Stomach (tissue), 9 donors: ENCODE results near the gene C16orf90. TPM values are rescaled to one million over a fixed set of nuclear protein-coding genes. Genes with fewer than 3 reads are reported as not detected.
A peak's percentile ranks its signal among the peaks of the same experiment; 100 is the strongest.

Source experiments
- DNase-seq, 2 donors: peaks; one replicate each; pipeline versions ENCODE4 v3.0.0 to v3.0.0-alpha.2; 2013 to 2019
- H3K27ac ChIP-seq, 5 donors: fragments of 200-600 bp in 4 of 5; sonication (generic) in 4 of 5; one replicate each; pipeline ENCODE4 v1.5.1; 2013 to 2019; ENCODE audit warnings: mild to moderate bottlenecking in 1 of 5, moderate library complexity in 1 of 5
- H3K27me3 ChIP-seq, 3 donors: fragments of 200-600 bp; sonication (generic); one replicate each; pipeline ENCODE4 v1.5.1; 2017 to 2019; ENCODE audit warnings: mixed run types in 1 of 3
- H3K36me3 ChIP-seq, 4 donors: fragments of 200-600 bp; sonication (generic); 1 replicate in 3 of 4; 2 replicates in 1 of 4; pipeline ENCODE4 v1.5.1; 2016 to 2019
- H3K4me1 ChIP-seq, 4 donors: fragments of 200-600 bp; sonication (generic); one replicate each; pipeline ENCODE4 v1.5.1; 2016 to 2019
- H3K4me3 ChIP-seq, 4 donors: fragments of 200-600 bp; sonication (generic) in 3 of 4; one replicate each; pipeline ENCODE4 v1.5.1; 2016 to 2019; ENCODE audit warnings: mild to moderate bottlenecking in 1 of 4
- H3K9me3 ChIP-seq, 4 donors: fragments of 200-600 bp; sonication (generic); one replicate each; pipeline ENCODE4 v1.5.1; 2016 to 2019
- EP300 ChIP-seq: sonication (generic); formaldehyde crosslinking; IDR thresholded peaks from one replicate; pipeline ENCODE4 v1.6.1; 2017; ENCODE audit warnings: antibody characterized with exemption
- POLR2A ChIP-seq, 4 donors: fragments of 450-650 bp; IDR thresholded peaks; one replicate each; pipeline ENCODE4 v1.6.1; 2016; ENCODE audit warnings: antibody characterized with exemption in 4 of 4, control low read depth in 2 of 4, mild to moderate bottlenecking in 1 of 4, moderate library complexity in 1 of 4
- POLR2AphosphoS5 ChIP-seq, 3 donors: sonication (generic); formaldehyde crosslinking; IDR thresholded peaks; one replicate each; pipeline ENCODE4 v1.6.1; 2016; ENCODE audit warnings: antibody characterized with exemption in 3 of 3
- WGBS, 5 donors: extraction: QIAGEN DNeasy Blood & Tissue Kit in 3 of 5; methylation state at CpG; one replicate each; pipeline versions ENCODE4 v1.1.5 to v1.1.7; 2013 to 2018; 5-methylcytosine and 5-hydroxymethylcytosine counted together
- intact Hi-C: fragments of 100-400 bp; cut with DNase I; formaldehyde crosslinking; loops from one replicate; pipeline ENCODE4 v1.15.1; 2023; ENCODE audit warnings: low total_unique reads
- polyA plus RNA-seq, 3 donors: library from polyadenylated mRNA; stranded (reverse); fragments of 200-250 nt; gene quantifications; one replicate each; pipeline ENCODE4 v1.2.3, GENCODE V29; 2013
- total RNA-seq, 5 donors: library from RNA; depleted of rRNA; stranded (reverse); fragments of >200 nt; gene quantifications; one replicate each; pipeline versions ENCODE4 v1.1.0 to v1.2.3, GENCODE V29; 2014 to 2016
- TF ChIP-seq, protein P1 (sequence below), 7 experiments: fragments of 450-650 bp in 4 of 7; fragments of 200-600 bp in 3 of 7; sonication (generic) in 3 of 7; IDR thresholded peaks; one replicate each; pipeline ENCODE4 v1.5.1; 2016 to 2019; ENCODE audit warnings: antibody characterized with exemption in 7 of 7, control low read depth in 2 of 7, mild to moderate bottlenecking in 1 of 7
- donor health status: healthy with polysubstance abuse.
- donor health status: Bipolar disorder and iron deficiency.
- donor health status: healthy.

The C16orf90 gene
- total and polyA plus RNA-seq, 8 donors: not detected

DNA sequence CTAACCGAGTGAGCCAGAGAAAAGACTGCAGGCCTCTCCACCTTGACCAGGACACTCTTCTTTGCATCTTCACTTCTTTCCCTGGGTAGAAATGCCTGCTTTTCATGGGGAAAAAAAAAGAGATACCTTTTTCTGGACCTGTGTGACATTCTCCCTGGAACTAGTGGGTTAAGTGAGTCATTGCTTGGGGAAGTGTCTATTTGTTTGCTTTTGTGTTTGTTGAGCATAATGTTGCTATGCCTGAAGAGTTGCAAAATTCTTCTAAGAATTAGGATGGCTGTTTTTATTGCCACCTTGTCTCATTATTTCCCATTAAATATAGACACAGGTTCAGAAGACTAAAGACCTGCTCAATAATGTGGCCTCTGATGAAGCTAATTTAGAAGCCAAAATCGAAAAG, 24.3 kb upstream of the C16orf90 start:
- H3K4me3 ChIP-seq: no peak overlapping the region
- peak overlapping the region in 1 of 5 donors; percentile 73 for H3K27ac ChIP-seq
- intact Hi-C loops: no loop called here
- no peaks in the 10 kb centered on the region for H3K27me3 ChIP-seq
- 88 to 98% (median 97%) methylated on average over 2 of the region's 2 CpGs for WGBS, 5 donors
- no peak for DNase-seq
- no peak for TF ChIP-seq EP300
- TF ChIP-seq POLR2AphosphoS5 (IDR thresholded peaks at IDR 0.05): no peak
- no peak for TF ChIP-seq POLR2A (IDR thresholded peaks at IDR 0.05)
- TF ChIP-seq, protein P1, sequence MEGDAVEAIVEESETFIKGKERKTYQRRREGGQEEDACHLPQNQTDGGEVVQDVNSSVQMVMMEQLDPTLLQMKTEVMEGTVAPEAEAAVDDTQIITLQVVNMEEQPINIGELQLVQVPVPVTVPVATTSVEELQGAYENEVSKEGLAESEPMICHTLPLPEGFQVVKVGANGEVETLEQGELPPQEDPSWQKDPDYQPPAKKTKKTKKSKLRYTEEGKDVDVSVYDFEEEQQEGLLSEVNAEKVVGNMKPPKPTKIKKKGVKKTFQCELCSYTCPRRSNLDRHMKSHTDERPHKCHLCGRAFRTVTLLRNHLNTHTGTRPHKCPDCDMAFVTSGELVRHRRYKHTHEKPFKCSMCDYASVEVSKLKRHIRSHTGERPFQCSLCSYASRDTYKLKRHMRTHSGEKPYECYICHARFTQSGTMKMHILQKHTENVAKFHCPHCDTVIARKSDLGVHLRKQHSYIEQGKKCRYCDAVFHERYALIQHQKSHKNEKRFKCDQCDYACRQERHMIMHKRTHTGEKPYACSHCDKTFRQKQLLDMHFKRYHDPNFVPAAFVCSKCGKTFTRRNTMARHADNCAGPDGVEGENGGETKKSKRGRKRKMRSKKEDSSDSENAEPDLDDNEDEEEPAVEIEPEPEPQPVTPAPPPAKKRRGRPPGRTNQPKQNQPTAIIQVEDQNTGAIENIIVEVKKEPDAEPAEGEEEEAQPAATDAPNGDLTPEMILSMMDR (IDR thresholded peaks at IDR 0.05): no peak
- no peaks in the 10 kb centered on the region for H3K9me3 ChIP-seq
- no peaks in the 10 kb centered on the region for H3K4me1 ChIP-seq
- peaks cover 29 to 100% (median 96%) of the 10 kb centered on the region in 4 donors for H3K36me3 ChIP-seq

DNA sequence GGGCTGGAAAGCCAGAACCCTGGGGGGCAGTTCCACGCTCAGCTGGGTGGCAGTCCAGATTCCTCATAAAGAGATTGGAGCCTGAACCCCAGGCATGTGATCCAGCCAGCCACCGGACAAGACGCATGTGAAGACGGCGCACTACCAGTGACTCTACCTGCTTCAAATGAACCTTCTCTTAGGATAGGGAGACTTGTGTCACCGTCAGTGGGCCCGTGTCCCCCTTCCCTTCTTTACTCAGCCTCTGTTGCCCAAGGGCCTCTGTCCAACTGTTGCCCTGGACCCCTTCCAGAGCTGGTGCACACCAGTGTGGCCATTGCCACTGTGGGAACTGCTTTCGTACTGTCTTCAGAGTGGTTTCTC, 23.7 kb upstream of the C16orf90 start:
- no peak overlapping the region for H3K27ac ChIP-seq
- intact Hi-C loops: no loop called here
- peaks cover 27 to 100% (median 97%) of the 10 kb centered on the region in 4 donors for H3K36me3 ChIP-seq
- no peaks in the 10 kb centered on the region for H3K9me3 ChIP-seq
- DNase-seq: no peak
- H3K4me3 ChIP-seq: no peak overlapping the region
- H3K27me3 ChIP-seq: no peaks in the 10 kb centered on the region
- WGBS, 5 donors: 93 to 99% (median 94%) methylated on average over 7 to 8 of the region's 8 CpGs
- TF ChIP-seq EP300 (no peak), POLR2A (IDR thresholded peaks at IDR 0.05) (no peak), POLR2AphosphoS5 (IDR thresholded peaks at IDR 0.05) (no peak)
- TF ChIP-seq, protein P1 (IDR thresholded peaks at IDR 0.05): no peak
- no peaks in the 10 kb centered on the region for H3K4me1 ChIP-seq

DNA sequence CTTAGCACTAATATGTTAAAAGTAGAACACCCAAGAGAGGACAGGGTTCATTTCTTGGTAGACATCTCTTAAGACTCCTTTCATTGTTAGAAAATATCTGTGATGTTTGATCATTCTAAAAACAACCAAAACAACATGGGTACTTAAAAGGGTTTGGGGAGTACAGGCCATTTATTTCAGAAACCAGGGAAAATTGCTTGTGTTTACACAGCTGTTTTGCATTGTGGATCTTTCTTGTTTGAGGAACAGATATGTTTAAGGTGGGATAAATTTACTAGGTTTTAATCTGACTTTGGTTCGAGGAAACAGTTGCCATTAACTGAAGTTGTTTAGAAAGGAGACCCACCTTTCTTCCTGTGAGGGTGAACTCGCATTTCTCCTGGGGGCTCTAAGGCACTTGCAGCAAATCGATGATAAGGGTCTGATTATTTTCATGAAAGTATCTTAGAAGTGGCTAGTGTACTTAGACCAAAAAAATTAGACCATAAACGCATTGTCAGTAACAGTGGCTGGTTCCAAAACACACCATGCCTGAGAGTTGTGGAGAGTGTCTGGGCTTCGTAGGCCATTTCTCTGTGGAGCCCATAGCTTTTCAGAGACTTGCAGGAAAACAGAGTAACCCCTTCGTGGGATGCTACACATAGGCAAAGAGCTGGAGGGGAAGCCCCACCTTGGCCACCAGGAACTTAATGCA, 23.1 kb upstream of the C16orf90 start:
- TF ChIP-seq POLR2A (IDR thresholded peaks at IDR 0.05): no peak
- TF ChIP-seq, protein P1 (IDR thresholded peaks at IDR 0.05): no peak
- TF ChIP-seq POLR2AphosphoS5 (IDR thresholded peaks at IDR 0.05): no peak
- no peak for TF ChIP-seq EP300
- Histone ChIP-seq H3K36me3 (peaks cover 26 to 100% (median 97%) of the 10 kb centered on the region in 4 donors), H3K9me3 (no peaks in the 10 kb centered on the region), H3K4me1 (no peaks in the 10 kb centered on the region), H3K4me3 (no peak overlapping the region), H3K27me3 (no peaks in the 10 kb centered on the region), H3K27ac (no peak overlapping the region)
- intact Hi-C loops: no loop called here
- DNase-seq: no peak
- WGBS, 5 donors: 61 to 74% (median 64%) methylated on average over 6 of the region's 6 CpGs

DNA sequence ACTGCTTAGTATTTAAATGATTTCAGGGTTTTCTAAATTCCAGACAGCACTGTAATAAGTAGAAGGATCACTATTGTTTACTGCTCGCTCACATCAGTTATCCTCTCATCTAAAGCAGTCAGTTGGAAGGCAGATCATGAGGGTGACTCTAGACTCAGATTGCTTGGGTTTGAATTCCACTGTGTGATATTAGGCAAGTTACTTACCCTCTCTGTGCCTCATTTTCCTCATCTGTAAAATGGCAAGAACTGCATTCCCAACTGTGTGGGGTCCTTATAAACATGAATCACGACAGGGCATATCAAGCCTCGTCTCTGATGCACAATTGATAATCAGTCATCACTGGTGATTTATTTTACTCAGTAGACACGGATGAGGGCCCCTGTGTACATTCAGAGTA, 20.6 kb upstream of the C16orf90 start:
- TF ChIP-seq, protein P1 (IDR thresholded peaks at IDR 0.05): no peak
- TF ChIP-seq EP300: no peak
- TF ChIP-seq POLR2A (IDR thresholded peaks at IDR 0.05): no peak
- no peak for TF ChIP-seq POLR2AphosphoS5 (IDR thresholded peaks at IDR 0.05)
- Histone ChIP-seq H3K36me3 (peaks cover 41 to 100% (median 100%) of the 10 kb centered on the region in 4 donors), H3K4me1 (no peaks in the 10 kb centered on the region), H3K4me3 (no peak overlapping the region), H3K9me3 (no peaks in the 10 kb centered on the region), H3K27ac (no peak overlapping the region), H3K27me3 (no peaks in the 10 kb centered on the region)
- DNase-seq: no peak
- WGBS, 5 donors: 94 to 97% (median 95%) methylated on average over 4 of the region's 4 CpGs
- intact Hi-C loops: no loop called here
